Measurements from ENCODE around the gene VPS39. TPM values are rescaled to one million over a fixed set of nuclear protein-coding genes. Genes with fewer than 3 reads are reported as not detected.

The VPS39 gene
- total and polyA plus RNA-seq, 9 of the 15 experiments (the other 6 are each of a cell fraction or from before 2014, with no cell fraction given), result 3.2 to 37.3 (median 21.8) TPM

DNA sequence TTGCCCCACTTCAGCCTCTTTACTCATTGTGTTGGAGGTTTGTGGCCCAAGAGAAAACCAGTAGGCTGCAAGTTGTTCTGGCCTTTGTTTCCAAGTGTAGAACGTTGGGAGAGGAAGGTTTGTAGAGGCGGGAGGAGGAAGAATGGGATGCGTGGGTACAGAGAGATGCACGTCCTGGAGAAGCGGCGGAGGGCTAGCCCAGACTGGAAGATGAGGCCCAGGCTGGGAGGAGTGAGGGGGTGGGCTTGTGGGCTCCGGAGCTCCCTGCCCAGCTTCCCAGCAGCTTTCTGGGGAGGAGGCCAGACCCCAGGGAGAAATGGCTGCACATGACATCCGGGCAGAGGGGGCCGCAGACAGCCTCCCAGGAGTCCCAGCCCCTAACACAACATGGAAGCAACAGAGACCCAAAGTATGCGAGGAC is 57.0 kb downstream of the VPS39 start (continued):
- TF ChIP-seq ZC3H11A (IDR thresholded peaks at IDR 0.05; ENCODE audit: low read depth, low read length) (no peak), SNRNP70 (optimal IDR thresholded peaks at IDR 0.05; ENCODE audit: low read depth, low read length) (no peak)

DNA sequence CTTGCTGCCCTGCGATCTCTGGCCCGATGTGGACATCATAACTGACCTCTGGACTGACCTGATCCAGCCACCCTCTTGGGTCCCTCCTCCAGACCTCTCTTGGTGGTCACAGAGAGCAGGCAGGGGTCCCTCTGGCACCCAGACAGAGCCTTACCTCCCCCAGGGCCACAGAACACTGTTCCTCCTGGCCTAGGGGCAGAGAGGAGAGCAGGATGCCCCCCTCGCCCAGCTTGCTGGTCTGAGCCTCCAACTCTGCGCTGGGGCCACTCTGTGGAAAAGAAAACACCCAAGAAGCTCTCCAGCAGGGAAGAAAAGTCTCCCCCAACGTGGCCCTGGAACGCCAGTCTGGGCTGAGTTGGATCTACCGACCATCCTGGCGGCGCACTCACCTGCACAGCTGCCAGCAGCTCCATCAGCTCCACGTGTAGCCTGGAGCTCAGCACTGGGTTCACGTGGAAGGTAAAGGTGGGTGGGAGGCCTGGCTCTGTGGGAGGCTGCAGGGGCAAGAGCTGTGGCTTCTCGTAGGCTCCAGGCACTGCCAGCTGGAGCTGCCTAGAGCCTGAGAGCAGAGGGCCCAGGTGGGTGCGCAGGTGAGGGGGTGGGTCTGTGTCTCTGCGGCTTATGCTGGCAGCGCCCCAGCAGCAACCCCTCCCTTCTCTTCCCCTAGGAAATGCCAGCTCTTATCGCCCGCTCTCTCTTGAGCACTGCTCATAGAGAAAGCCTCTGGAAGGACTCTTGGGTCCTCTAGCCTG is 57.7 kb downstream of the VPS39 start:
- FAIRE-seq, result no peak
- in situ Hi-C loops (cut with MboI) (no loop called here), intact Hi-C loops (cut with micrococcal nuclease) (no loop called here)
- H3K9me1 ChIP-seq (ENCODE audit: control insufficient read depth, insufficient read depth, low read length), result peaks cover 3% of the 10 kb centered on the region
- peaks cover 8 to 48% of the 10 kb centered on the region in 2 experiments; a peak in 4 of 5 replicates for H3K27me3 ChIP-seq (ENCODE audit: control insufficient read depth in 2 of 2, insufficient read depth in 2 of 2, low read length in 2 of 2)
- DNase-seq (ENCODE audit: extremely low read depth in 1 of 4, low spot score in 3 of 4), result no peak
- ChIA-PET CTCF (ENCODE audit: low intra/inter-chr PET ratio) (no interaction called here), POLR2A (no interaction called here)
- H4K20me1 ChIP-seq (replicated peaks; ENCODE audit: control insufficient read depth, insufficient read depth, low read length), result 0 out of 2 replicates have a peak, but pooled peaks cover 9% of the 10 kb centered on the region
- peak overlapping the region in 1 of 2 experiments; percentile 21; a peak in 1 of 4 replicates for H3K9ac ChIP-seq (ENCODE audit: insufficient read depth in 1 of 2, low read depth in 2 of 2, low read length in 2 of 2)
- H3K4me3 ChIP-seq, result no peak overlapping the region
- H2AFZ ChIP-seq (ENCODE audit: low read depth, low read length), result no peak overlapping the region
- H3K9me3 ChIP-seq (replicated peaks; ENCODE audit: control insufficient read depth, insufficient read depth, low read depth, low read length), result no peaks in the 10 kb centered on the region
- no peak overlapping the region for H3K4me2 ChIP-seq (ENCODE audit: insufficient read depth, low read length)
- no peak overlapping the region for H3K27ac ChIP-seq (ENCODE audit: extremely low read depth, low read depth, low read length)
- no peak for ATAC-seq
- no peaks in the 10 kb centered on the region for H3K79me2 ChIP-seq (ENCODE audit: control insufficient read depth, insufficient read depth, low read length)
- no peaks in the 10 kb centered on the region for H3K36me3 ChIP-seq (ENCODE audit: control insufficient read depth, insufficient read depth, low read length)
- no TSS peak for BruUV-seq (replicated peaks)
- WGBS (ENCODE audit: insufficient coverage, low coverage, missing lambda C conversion rate), result 20% methylated on average over 13 of the region's 17 CpGs
- TF ChIP-seq HDAC8 (tag; IDR thresholded peaks at IDR 0.05), result no peak
- TF ChIP-seq CBFA2T2 (conservative IDR thresholded peaks at IDR 0.05), result no peak
- TF ChIP-seq ZBTB1 (CRISPR knock-in tag; IDR thresholded peaks at IDR 0.05; ENCODE audit: borderline replicate concordance, low read depth), result no peak
- no peak for TF ChIP-seq ASH1L (IDR thresholded peaks at IDR 0.05; ENCODE audit: borderline replicate concordance, low read depth, partially characterized antibody)
- TF ChIP-seq CREM (IDR thresholded peaks at IDR 0.05; ENCODE audit: low read depth), result no peak
- TF ChIP-seq, protein P1, sequence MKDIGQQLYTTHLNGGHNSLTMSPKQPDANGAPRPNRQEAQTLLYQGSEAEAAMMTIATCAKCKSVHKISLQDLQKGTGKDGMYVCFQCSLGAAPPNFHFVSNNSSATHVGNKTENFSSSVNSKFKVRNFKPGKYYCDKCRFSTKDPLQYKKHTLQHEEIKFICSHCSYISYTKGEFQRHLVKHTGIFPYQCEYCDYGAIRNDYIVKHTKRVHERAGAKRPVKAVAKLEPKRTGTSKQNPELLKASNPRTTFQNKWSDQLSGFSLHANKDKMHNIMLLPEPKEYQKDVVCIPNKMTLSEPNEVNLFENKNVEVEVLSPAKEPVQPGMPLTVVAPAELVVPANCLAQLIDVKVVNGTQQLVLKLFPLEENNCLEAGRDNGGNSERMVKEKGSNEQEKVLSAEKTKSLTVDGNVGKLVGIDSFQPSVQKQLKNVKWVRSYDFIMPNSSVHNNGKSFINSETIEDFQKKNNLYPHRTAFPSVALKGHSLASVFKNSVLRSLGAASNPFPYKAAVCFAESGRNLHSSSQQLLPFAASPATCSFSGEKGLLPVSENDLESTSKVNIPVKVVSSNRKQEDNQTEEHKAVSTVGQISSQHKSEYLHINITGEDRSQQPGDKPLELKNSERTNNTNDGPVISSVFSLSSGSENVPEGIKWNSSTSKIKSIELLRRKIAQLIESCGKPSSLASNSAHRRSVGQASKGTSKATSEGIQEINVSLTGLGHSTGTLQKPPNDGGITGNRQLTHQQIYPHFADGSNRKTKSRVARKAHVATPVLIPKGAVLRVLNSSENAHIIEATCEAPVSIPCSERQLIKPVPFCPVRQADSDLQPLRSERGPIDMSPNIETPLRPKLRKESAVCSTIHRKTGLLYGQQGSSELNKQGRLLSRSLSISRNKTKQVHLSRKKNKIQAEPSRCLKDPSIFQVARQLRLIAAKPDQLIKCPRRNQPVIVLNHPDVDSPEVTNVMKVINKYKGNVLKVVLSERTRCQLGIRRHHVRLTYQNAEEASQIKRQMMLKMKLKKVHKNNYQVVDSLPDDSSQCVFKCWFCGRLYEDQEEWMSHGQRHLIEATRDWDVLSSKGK (CRISPR knock-in tag; IDR thresholded peaks at IDR 0.05), result no peak
- peaks cover 0 to 25% of the 10 kb centered on the region in 2 experiments; a peak in 3 of 5 replicates for H3K4me1 ChIP-seq (replicated peaks in 1 of 2; ENCODE audit: control insufficient read depth in 2 of 2, insufficient read depth in 2 of 2, low read length in 2 of 2)

Measured in K562 (cell line).